Stomach smooth muscle (tissue), 2 donors: ENCODE data around the gene IL26.
"Not testable (repeated sequence)": the region's sequence is repeated elsewhere in the genome, so short reads cannot be mapped to it uniquely, and the experiment has no call there.

Source experiments
- H3K27ac ChIP-seq: one replicate; pipeline ENCODE4 v1.7.0; 2013; ENCODE audit warnings: mild to moderate bottlenecking, low read length, inconsistent platforms
- H3K27me3 ChIP-seq, 2 donors: one replicate each; pipeline ENCODE4 v1.7.0; 2013; ENCODE audit warnings: low read length in 2 of 2; ENCODE audit not compliant: insufficient read depth in 2 of 2, control insufficient read depth in 1 of 2
- H3K36me3 ChIP-seq, 2 donors: one replicate each; pipeline ENCODE4 v1.7.0; 2013; ENCODE audit warnings: low read length in 2 of 2; ENCODE audit not compliant: control insufficient read depth in 2 of 2, insufficient read depth in 2 of 2
- H3K4me1 ChIP-seq: one replicate; pipeline ENCODE4 v1.7.0; 2013; ENCODE audit warnings: low read length; ENCODE audit not compliant: control insufficient read depth, insufficient read depth
- H3K4me3 ChIP-seq, 2 donors: one replicate each; pipeline ENCODE4 v1.7.0; 2013; ENCODE audit warnings: low read length in 2 of 2
- H3K9ac ChIP-seq, 2 donors: one replicate each; pipeline ENCODE4 v1.7.0; 2013; ENCODE audit warnings: low read length in 2 of 2, mild to moderate bottlenecking in 1 of 2
- H3K9me3 ChIP-seq, 2 donors: one replicate each; pipeline ENCODE4 v1.7.0; 2013; ENCODE audit warnings: low read length in 2 of 2; ENCODE audit not compliant: control insufficient read depth in 2 of 2
- donor health status: healthy.
- donor health status: Pancreatic carcinoma.

Gene IL26

DNA sequence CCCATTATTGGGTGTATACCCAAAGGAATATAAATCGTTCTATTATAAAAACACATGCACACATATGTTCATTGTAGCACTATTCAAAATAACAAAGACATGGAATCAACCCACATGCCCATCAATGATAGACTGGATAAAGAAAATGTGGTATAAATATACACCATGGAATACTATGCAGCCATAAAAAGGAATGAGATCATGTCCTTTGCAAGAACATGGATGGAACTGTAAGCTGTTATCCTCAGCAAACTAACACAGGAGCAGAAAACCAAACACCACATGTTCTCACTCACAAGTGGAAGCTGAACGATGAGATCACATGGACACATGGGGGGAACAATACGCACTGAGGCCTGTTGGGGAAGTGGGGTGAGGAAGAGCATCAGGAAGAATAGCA, 50.8 kb downstream of the IL26 start:
- H3K27me3 ChIP-seq, H3K9ac ChIP-seq, H3K4me1 ChIP-seq, H3K36me3 ChIP-seq, H3K27ac ChIP-seq, H3K4me3 ChIP-seq, H3K9me3 ChIP-seq: not testable (repeated sequence)

DNA sequence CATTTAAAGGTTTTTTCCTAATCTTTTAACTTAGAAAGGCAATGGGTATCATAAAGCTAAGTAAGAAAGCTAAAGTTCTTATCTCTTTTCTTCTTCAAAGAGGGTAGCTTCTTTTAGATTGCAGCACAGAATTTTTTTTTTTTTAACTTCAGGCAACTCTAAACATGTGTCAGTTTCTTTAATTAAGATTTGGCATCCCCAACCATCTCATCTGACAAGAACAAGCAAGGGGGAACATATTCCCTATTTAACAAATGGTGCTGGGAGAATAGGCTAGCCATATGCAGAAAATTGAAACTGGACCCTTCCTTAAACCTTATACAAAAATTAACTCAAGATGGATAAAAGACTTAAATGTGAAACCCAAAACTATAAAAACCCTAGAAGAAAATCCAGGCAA, 51.8 kb downstream of the IL26 start:
- Histone ChIP-seq H3K27ac (no peak overlapping the region), H3K36me3 (no peaks in the 10 kb centered on the region), H3K9ac (no peak overlapping the region), H3K4me3 (no peak overlapping the region), H3K27me3 (no peaks in the 10 kb centered on the region), H3K4me1 (no peaks in the 10 kb centered on the region), H3K9me3 (no peaks in the 10 kb centered on the region)

DNA sequence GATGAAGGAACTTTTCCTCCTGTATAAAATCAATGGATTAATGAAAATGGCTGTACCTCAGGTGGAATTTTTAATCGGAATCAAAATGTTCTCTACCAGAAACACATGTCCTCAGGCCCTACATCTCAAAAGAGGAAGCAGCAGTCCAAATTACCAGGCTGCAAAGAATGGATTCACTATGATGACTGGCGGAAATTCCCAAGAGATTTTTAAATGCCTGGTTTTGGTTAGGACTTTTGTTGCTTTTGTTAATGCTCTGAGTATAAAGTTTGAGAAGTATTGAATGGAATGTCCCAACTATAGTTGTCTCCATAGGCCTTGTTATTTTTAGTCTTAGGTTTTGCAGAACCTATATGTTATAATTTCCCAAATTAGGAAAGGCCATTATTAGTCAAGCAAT, 54.9 kb downstream of the IL26 start:
- no peaks in the 10 kb centered on the region for H3K4me1 ChIP-seq
- no peaks in the 10 kb centered on the region for H3K27me3 ChIP-seq
- no peak overlapping the region for H3K9ac ChIP-seq
- no peaks in the 10 kb centered on the region for H3K36me3 ChIP-seq
- H3K9me3 ChIP-seq = no peaks in the 10 kb centered on the region
- H3K27ac ChIP-seq = no peak overlapping the region
- H3K4me3 ChIP-seq = no peak overlapping the region

DNA sequence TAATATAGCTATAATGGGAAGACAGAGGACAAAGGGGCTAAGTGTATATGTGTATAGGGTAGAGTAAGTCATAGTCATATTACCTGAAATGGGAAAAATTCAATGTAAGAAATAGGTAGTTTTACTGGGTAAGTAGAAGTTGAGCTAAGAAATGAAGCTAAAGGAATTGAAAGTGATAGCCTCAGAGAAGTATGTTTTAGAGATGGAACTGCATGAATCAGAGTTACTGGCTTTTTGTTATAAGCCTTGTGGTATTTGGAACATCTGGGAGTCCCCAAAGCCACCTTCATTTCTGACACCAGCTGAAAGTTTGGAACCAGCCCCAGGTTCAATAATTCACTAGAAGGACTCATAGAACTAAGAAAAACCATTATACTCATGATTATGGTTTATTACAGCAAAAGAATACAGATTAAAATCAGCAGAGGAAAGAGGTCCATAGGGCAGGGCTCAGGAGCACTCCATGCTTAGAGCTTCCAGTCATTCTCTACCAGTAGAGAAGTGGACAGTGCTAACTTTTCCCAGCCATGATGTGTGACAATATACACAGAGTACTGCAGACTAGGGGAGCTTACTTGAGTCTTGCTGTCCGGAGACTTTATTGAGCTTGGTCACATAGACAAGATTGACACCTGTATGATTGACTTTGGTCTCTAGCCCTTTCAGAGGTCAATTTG, 56.3 kb downstream of the IL26 start:
- H3K9me3 ChIP-seq = no peaks in the 10 kb centered on the region
- no peaks in the 10 kb centered on the region for H3K4me1 ChIP-seq
- H3K27ac ChIP-seq = no peak overlapping the region
- no peaks in the 10 kb centered on the region for H3K27me3 ChIP-seq
- H3K4me3 ChIP-seq = no peak overlapping the region
- no peaks in the 10 kb centered on the region for H3K36me3 ChIP-seq
- no peak overlapping the region for H3K9ac ChIP-seq

DNA sequence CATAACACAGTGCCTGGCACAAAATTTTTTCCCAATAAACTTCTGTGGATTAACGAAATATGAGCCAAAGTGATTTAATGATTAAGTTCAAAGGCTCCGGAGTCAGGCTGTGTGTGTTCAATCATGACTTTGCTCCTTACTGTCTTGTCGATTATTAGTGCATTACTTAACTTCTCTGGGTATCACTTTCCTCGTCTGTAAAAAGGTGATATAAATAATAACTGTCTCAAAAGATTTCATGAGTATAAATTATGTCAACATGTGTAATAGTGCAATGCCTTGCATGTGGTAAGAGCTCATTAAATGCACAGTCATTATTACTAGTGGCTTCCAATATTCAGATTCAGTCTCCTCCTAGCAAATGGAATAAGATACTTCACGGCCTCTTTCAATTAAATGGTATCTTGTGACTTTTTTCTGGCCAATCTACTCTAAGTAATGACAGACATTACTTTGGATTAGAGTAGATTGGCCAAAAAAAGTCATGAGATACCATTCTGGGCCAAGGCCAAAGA, 59.2 kb downstream of the IL26 start:
- no peak overlapping the region for H3K9ac ChIP-seq
- no peak overlapping the region for H3K27ac ChIP-seq
- no peaks in the 10 kb centered on the region for H3K36me3 ChIP-seq
- H3K9me3 ChIP-seq = no peaks in the 10 kb centered on the region
- H3K4me1 ChIP-seq = no peaks in the 10 kb centered on the region
- no peaks in the 10 kb centered on the region for H3K27me3 ChIP-seq
- no peak overlapping the region for H3K4me3 ChIP-seq

DNA sequence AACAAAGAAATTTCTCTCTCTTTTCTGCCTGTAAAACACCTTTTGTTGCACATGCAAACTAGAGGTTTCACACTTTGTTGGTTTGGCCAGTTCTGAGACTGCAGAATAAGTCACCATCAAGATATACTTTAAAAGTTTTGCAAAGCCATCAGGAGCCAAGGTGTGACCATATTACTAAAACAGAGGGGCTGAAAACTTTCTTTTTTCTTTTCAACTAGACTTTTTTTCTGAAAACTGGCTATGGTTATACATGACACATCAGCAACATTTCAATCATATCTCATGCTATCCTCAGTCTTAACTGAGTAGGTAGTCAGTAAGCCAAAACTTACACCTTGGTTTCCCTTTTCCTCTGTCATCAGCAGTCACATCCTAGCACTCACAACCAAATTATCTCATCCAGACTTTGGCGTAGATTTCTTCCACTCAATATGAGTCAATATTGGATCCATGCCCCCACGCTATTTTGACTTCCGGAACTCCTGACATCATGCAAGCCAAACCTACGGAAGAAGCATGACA, 62.0 kb downstream of the IL26 start:
- no peak overlapping the region for H3K27ac ChIP-seq
- H3K4me1 ChIP-seq = no peaks in the 10 kb centered on the region
- H3K4me3 ChIP-seq = no peak overlapping the region
- H3K27me3 ChIP-seq = no peaks in the 10 kb centered on the region
- no peaks in the 10 kb centered on the region for H3K36me3 ChIP-seq
- no peak overlapping the region for H3K9ac ChIP-seq
- no peaks in the 10 kb centered on the region for H3K9me3 ChIP-seq

DNA sequence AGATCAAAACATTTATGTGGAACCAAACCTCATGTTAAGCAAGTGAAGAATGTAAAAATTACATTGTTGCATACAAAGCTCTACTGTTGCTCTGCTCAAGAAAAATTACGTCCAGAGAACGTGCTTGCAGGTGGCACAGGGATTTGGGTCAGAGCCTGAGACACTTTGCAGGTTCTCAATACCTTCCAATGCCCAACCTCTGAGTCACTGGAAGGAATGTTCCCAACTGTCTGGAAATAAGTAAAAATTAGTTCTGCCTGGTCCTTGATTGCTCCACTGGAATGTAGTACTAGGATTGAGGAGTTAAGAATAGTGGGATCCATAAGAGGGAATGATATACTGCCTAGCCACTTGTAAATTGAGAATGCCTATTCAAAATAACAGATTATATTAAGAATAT, 63.2 kb downstream of the IL26 start:
- no peak overlapping the region for H3K4me3 ChIP-seq
- no peak overlapping the region for H3K9ac ChIP-seq
- H3K4me1 ChIP-seq = no peaks in the 10 kb centered on the region
- H3K27me3 ChIP-seq = no peaks in the 10 kb centered on the region
- no peaks in the 10 kb centered on the region for H3K36me3 ChIP-seq
- H3K9me3 ChIP-seq = no peaks in the 10 kb centered on the region
- H3K27ac ChIP-seq = no peak overlapping the region

DNA sequence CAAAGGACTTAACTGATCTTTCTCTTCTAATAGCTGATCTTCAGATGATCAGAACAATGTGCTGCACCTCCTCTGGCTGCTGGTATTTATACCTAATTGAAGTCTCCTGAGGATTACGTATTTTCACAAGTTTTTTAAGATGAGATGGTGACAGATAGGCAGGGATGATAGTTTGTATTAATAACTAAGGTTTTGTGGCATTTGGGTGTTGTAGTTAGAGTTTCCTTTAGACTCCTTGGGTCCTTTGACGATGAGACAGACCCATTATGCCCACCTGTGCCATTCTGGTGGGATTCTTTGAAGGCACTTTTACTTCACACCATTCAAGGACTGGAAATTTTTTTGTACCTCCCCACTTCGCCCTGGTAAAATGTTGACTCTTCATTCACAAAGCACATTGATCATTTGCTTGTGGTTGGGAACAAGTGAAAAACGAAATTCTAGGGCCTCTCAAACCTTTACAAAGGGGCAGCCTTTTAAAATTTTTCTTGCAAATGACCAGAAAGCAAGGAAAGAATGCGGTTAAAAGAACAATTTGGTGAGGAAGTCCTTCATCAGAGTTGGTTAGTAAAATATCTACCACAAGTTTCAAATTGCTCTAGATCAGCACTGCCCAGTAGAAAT, 65.8 kb downstream of the IL26 start, which contains the start of gene IFNG:
Gene IFNG, minus strand, starts transcription at position 60 of the 624 bp plus-strand sequence. CDS start 125 bp downstream, outside the sequence.
- Histone ChIP-seq H3K27me3 (no peaks in the 10 kb centered on the region), H3K4me3 (no peak within 1 kb of the TSS), H3K36me3 (no peaks in the 10 kb centered on the region), H3K9me3 (no peaks in the 10 kb centered on the region), H3K9ac (no peak within 1 kb of the TSS), H3K27ac (no peak within 1 kb of the TSS), H3K4me1 (no peaks in the 10 kb centered on the region)

DNA sequence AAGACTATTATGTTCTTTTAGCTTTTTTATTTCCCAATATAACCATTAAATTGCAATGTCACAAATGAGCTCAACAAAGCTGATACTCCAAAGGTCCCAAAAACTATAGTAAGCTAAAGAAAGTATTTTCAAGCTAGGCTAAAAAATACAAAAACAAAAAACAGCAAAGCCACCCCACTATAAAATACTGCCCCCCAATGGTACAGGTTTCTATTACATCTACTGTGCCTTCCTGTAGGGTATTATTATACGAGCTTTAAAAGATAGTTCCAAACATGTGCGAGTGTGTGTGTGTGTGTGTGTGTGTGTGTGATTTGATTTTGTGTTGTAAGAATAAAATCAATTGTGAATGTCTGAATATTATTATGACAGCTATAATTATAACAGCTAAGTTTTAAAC, 67.2 kb downstream of the IL26 start:
- no peaks in the 10 kb centered on the region for H3K36me3 ChIP-seq
- no peaks in the 10 kb centered on the region for H3K4me1 ChIP-seq
- no peak overlapping the region for H3K4me3 ChIP-seq
- no peak overlapping the region for H3K27ac ChIP-seq
- H3K9ac ChIP-seq = no peak overlapping the region
- no peaks in the 10 kb centered on the region for H3K27me3 ChIP-seq
- H3K9me3 ChIP-seq = no peaks in the 10 kb centered on the region

DNA sequence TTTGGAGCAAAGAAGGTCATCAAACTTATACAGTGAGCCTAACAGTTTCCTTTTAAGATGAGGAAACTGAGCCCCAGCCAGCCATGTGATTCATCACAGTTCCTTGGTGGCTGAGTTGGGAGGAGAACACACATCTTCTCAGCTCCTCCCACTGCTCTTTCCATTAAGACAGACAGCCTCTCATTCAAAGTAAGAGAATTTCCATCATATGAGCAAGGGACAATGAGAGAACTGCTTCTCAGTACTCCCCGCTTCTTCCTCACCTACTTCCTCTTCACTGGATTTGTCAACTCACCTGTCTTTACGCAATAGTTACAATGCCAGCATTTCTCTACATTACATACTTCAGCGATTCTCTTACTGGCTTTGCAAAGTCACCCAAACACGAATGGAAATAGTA, 68.2 kb downstream of the IL26 start:
- Histone ChIP-seq H3K9ac (no peak overlapping the region), H3K4me1 (no peaks in the 10 kb centered on the region), H3K36me3 (no peaks in the 10 kb centered on the region), H3K27me3 (no peaks in the 10 kb centered on the region), H3K9me3 (no peaks in the 10 kb centered on the region), H3K27ac (no peak overlapping the region), H3K4me3 (no peak overlapping the region)

DNA sequence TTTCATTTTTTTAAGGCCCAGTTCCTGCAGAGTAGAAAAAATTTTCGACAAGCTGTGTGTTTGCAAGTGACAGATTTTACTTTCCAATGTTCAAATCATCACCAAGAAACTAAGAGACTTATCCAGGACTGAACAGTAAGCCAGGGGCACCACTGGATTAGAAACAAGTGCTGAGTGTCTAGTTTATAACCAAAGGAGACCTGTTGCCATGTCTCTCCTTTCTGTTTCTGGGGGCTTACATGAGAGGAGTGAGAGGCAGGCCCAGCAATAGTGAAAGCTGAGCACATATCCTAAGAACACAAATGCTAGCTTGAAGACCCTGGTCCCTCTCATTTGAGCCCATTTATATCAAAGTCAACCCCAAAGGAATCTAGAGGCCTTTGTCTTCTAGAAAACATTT, 69.0 kb downstream of the IL26 start:
- Histone ChIP-seq H3K36me3 (no peaks in the 10 kb centered on the region), H3K27me3 (peaks cover 0 to 2% of the 10 kb centered on the region in 2 donors), H3K9ac (no peak overlapping the region), H3K9me3 (no peaks in the 10 kb centered on the region), H3K4me1 (no peaks in the 10 kb centered on the region), H3K27ac (no peak overlapping the region), H3K4me3 (no peak overlapping the region)
